Activated T-cell treated with anti-CD3 and anti-CD28 coated beads, Interleukin-2, amount 50 U/mL, for 24 hours (primary cell): ENCODE results near the gene WDR70.
"Not testable (repeated sequence)": the region's sequence is repeated elsewhere in the genome, so short reads cannot be mapped to it uniquely, and the experiment has no call there.

Experiments used
- DNase-seq: peaks from one replicate; pipeline ENCODE4 v3.0.0-alpha.2; 2020
- H3K27ac Mint-ChIP-seq: 2 replicates; pipeline ENCODE4 v1.8.0; 2020; ENCODE audit warnings: mild to moderate bottlenecking, mixed read lengths
- H3K27me3 Mint-ChIP-seq: 2 replicates; pipeline ENCODE4 v1.8.0; 2020; ENCODE audit warnings: mixed read lengths
- H3K36me3 Mint-ChIP-seq: 2 replicates; pipeline ENCODE4 v1.8.0; 2020; ENCODE audit warnings: low read depth, mixed read lengths
- H3K4me1 Mint-ChIP-seq: 2 replicates; pipeline ENCODE4 v1.8.0; 2020; ENCODE audit warnings: low read depth, mixed read lengths
- H3K4me3 Mint-ChIP-seq: 2 replicates; pipeline ENCODE4 v1.8.0; 2020; ENCODE audit warnings: mild to moderate bottlenecking, moderate library complexity, mixed read lengths
- H3K9me3 Mint-ChIP-seq: 2 replicates; pipeline ENCODE4 v1.8.0; 2020; ENCODE audit warnings: mixed read lengths

Gene WDR70

GRCh38 chr5:37593292-37593691, 214.2 kb downstream of the WDR70 start:
- not testable (repeated sequence) for H3K27me3 Mint-ChIP-seq
- peaks cover 58% of the 10 kb centered on the region for H3K36me3 Mint-ChIP-seq

GRCh38 chr5:37594864-37595263, 215.7 kb downstream of the WDR70 start:
- not testable (repeated sequence) for H3K4me3 Mint-ChIP-seq, H3K4me1 Mint-ChIP-seq, DNase-seq, H3K27ac Mint-ChIP-seq, H3K27me3 Mint-ChIP-seq
- Mint-ChIP-seq H3K36me3 (peaks cover 68% of the 10 kb centered on the region), H3K9me3 (peaks cover 18% of the 10 kb centered on the region)

More at GRCh38 chr5:37593292-37593691, 214.2 kb downstream of the WDR70 start:
- not testable (repeated sequence) for H3K27ac Mint-ChIP-seq, H3K9me3 Mint-ChIP-seq, H3K4me3 Mint-ChIP-seq, H3K4me1 Mint-ChIP-seq, DNase-seq

- H3K36me3 Mint-ChIP-seq: peaks cover 49% of the 10 kb centered on the region
- H3K27ac Mint-ChIP-seq: no peak overlapping the region
- peaks cover 24% of the 10 kb centered on the region for H3K9me3 Mint-ChIP-seq
- DNase-seq: no peak
- peaks cover 3% of the 10 kb centered on the region for H3K4me1 Mint-ChIP-seq
- H3K4me3 Mint-ChIP-seq: no peak overlapping the region
- no peaks in the 10 kb centered on the region for H3K27me3 Mint-ChIP-seq
These were observed 219.6 kb downstream of the WDR70 start for GRCh38 chr5:37598733-37599132.

- DNase-seq: no peak
- Mint-ChIP-seq H3K27ac (no peak overlapping the region), H3K4me1 (peaks cover 3% of the 10 kb centered on the region), H3K4me3 (no peak overlapping the region), H3K36me3 (peaks cover 49% of the 10 kb centered on the region), H3K27me3 (no peaks in the 10 kb centered on the region), H3K9me3 (peaks cover 24% of the 10 kb centered on the region)
These were observed 222.0 kb downstream of the WDR70 start for GRCh38 chr5:37601163-37601562.

- peaks cover 3% of the 10 kb centered on the region for H3K4me1 Mint-ChIP-seq
- H3K27me3 Mint-ChIP-seq: no peaks in the 10 kb centered on the region
- peaks cover 23% of the 10 kb centered on the region for H3K9me3 Mint-ChIP-seq
- no peak overlapping the region for H3K27ac Mint-ChIP-seq
- no peak overlapping the region for H3K4me3 Mint-ChIP-seq
- H3K36me3 Mint-ChIP-seq: peaks cover 51% of the 10 kb centered on the region
- no peak for DNase-seq
These were observed 224.0 kb downstream of the WDR70 start for GRCh38 chr5:37603072-37603471.

- Mint-ChIP-seq H3K9me3 (peaks cover 14% of the 10 kb centered on the region), H3K36me3 (peaks cover 50% of the 10 kb centered on the region), H3K27ac (no peak overlapping the region), H3K27me3 (no peaks in the 10 kb centered on the region), H3K4me1 (peaks cover 3% of the 10 kb centered on the region), H3K4me3 (no peak overlapping the region)
- no peak for DNase-seq
These were observed 225.2 kb downstream of the WDR70 start for GRCh38 chr5:37604290-37604689.

- peaks cover 52% of the 10 kb centered on the region for H3K36me3 Mint-ChIP-seq
- H3K4me3 Mint-ChIP-seq: no peak overlapping the region
- no peaks in the 10 kb centered on the region for H3K27me3 Mint-ChIP-seq
- H3K27ac Mint-ChIP-seq: no peak overlapping the region
- no peak for DNase-seq
- H3K4me1 Mint-ChIP-seq: peaks cover 3% of the 10 kb centered on the region
- peaks cover 6% of the 10 kb centered on the region for H3K9me3 Mint-ChIP-seq
These were observed 227.0 kb downstream of the WDR70 start for GRCh38 chr5:37606148-37606547.

- Mint-ChIP-seq H3K27me3 (no peaks in the 10 kb centered on the region), H3K4me3 (no peak overlapping the region), H3K4me1 (peaks cover 3% of the 10 kb centered on the region), H3K27ac (no peak overlapping the region), H3K36me3 (peaks cover 47% of the 10 kb centered on the region), H3K9me3 (peaks cover 1% of the 10 kb centered on the region)
- DNase-seq: no peak
These were observed 227.6 kb downstream of the WDR70 start for GRCh38 chr5:37606632-37607248.

- Mint-ChIP-seq H3K9me3 (peaks cover 2% of the 10 kb centered on the region), H3K4me3 (no peak overlapping the region), H3K27ac (no peak overlapping the region), H3K27me3 (no peaks in the 10 kb centered on the region), H3K4me1 (no peaks in the 10 kb centered on the region), H3K36me3 (peaks cover 59% of the 10 kb centered on the region)
- DNase-seq: no peak
These were observed 236.1 kb downstream of the WDR70 start for GRCh38 chr5:37615184-37615583.

- Mint-ChIP-seq H3K4me3 (no peak overlapping the region), H3K36me3 (peaks cover 65% of the 10 kb centered on the region), H3K9me3 (peaks cover 8% of the 10 kb centered on the region), H3K27me3 (no peaks in the 10 kb centered on the region), H3K27ac (no peak overlapping the region), H3K4me1 (no peaks in the 10 kb centered on the region)
- DNase-seq: no peak
These were observed 240.2 kb downstream of the WDR70 start for GRCh38 chr5:37619353-37619752.

- not testable (repeated sequence) for H3K27ac Mint-ChIP-seq
- peaks cover 68% of the 10 kb centered on the region for H3K36me3 Mint-ChIP-seq
- peaks cover 20% of the 10 kb centered on the region for H3K9me3 Mint-ChIP-seq
These were observed 243.2 kb downstream of the WDR70 start for GRCh38 chr5:37622354-37622753.

GRCh38 chr5:37626266-37626665, 247.1 kb downstream of the WDR70 start:
- Mint-ChIP-seq H3K4me3 (no peak overlapping the region), H3K36me3 (peaks cover 82% of the 10 kb centered on the region), H3K27ac (no peak overlapping the region), H3K4me1 (no peaks in the 10 kb centered on the region), H3K27me3 (no peaks in the 10 kb centered on the region), H3K9me3 (peaks cover 37% of the 10 kb centered on the region)
- no peak for DNase-seq

More at GRCh38 chr5:37622354-37622753, 243.2 kb downstream of the WDR70 start:
- DNase-seq, H3K4me3 Mint-ChIP-seq, H3K4me1 Mint-ChIP-seq, H3K27me3 Mint-ChIP-seq: not testable (repeated sequence)

GRCh38 chr5:37628876-37629275, 249.8 kb downstream of the WDR70 start:
- H3K36me3 Mint-ChIP-seq: peaks cover 79% of the 10 kb centered on the region
- H3K9me3 Mint-ChIP-seq: peaks cover 36% of the 10 kb centered on the region
- no peaks in the 10 kb centered on the region for H3K27me3 Mint-ChIP-seq
- no peak overlapping the region for H3K27ac Mint-ChIP-seq
- no peak overlapping the region for H3K4me3 Mint-ChIP-seq
- no peak for DNase-seq
- H3K4me1 Mint-ChIP-seq: no peaks in the 10 kb centered on the region

- Mint-ChIP-seq H3K36me3 (peaks cover 70% of the 10 kb centered on the region), H3K9me3 (peaks cover 26% of the 10 kb centered on the region), H3K27me3 (no peaks in the 10 kb centered on the region), H3K27ac (no peak overlapping the region), H3K4me1 (no peaks in the 10 kb centered on the region), H3K4me3 (no peak overlapping the region)
- DNase-seq: no peak
These were observed 252.8 kb downstream of the WDR70 start for GRCh38 chr5:37631939-37632338.

- Mint-ChIP-seq H3K9me3 (no peaks in the 10 kb centered on the region), H3K4me3 (no peak overlapping the region), H3K4me1 (peaks cover 7% of the 10 kb centered on the region), H3K27me3 (no peaks in the 10 kb centered on the region), H3K36me3 (peaks cover 49% of the 10 kb centered on the region), H3K27ac (no peak overlapping the region)
- no peak for DNase-seq
These were observed 258.2 kb downstream of the WDR70 start for GRCh38 chr5:37637165-37637845.
